ENCODE measurements around the gene POLR2C.
"Not testable (repeated sequence)": the region's sequence is repeated elsewhere in the genome, so short reads cannot be mapped to it uniquely, and the experiment has no call there.

POLR2C gene

DNA sequence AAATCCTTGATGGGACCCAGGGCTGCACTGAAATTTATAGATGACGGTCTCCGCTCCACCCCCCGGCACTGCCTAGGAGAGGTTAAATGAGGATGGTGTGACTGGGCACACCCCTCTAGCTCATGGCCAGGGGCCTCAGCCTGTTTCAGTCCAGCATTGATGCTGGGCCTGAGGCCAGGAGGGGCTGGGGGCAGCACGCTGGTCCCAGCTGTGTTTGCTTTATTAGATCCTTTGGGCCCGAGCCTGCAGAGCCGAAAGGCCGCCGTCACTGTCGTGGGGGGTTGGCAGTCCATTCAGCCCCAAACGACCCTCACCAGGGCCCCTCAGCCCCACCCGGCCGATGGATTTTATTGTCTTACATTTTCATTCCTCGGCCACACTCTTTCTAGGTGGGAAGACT is 34.6 kb downstream of the POLR2C start:
- H3K4me3 ChIP-seq (ENCODE audit: low read depth, low read length): no peak overlapping the region
- DNase-seq (ENCODE audit: low read depth): no peak

DNA sequence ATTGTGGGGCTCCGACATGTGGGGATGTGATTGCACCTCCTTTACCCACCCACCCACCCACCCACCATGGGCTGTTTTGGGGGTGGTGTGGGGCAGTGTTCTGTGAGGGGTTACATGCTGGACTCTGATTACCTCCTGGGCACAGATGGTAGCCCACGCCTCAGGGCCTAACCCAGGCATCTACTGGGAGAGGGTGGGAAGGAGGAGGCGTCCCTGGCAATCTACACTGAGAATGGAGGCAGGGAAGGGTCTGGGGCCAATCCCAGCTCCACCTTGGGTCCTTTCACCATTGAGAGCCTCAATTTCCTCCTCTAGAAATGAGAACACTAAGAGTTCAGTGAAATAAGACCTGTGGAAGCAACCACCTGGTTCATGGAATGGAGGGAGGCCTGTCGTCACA is 35.6 kb downstream of the POLR2C start:
- H3K4me3 ChIP-seq (ENCODE audit: low read depth, low read length): no peak overlapping the region
- no peak for DNase-seq (ENCODE audit: low read depth)

DNA sequence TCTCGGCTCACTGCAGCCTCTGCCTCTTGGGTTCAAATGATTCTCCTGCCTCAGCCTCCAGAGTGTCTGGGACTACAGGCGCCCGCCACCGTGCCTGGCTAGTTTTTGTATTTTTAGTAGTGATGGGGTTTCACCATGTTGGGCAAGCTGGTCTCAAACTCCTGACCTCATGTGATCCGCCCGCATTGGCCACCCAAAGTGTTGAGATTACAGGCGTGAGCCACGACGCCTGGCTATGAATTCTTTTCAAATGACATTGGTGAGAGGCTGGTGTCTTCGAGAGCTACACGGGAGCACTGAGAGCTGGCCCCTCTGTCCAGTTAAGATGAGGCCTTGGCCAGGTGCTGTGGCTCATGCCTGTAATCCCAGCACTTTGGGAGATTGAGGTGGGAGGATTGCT is 37.5 kb downstream of the POLR2C start:
- H3K4me3 ChIP-seq (ENCODE audit: low read depth, low read length); DNase-seq (ENCODE audit: low read depth): not testable (repeated sequence)

DNA sequence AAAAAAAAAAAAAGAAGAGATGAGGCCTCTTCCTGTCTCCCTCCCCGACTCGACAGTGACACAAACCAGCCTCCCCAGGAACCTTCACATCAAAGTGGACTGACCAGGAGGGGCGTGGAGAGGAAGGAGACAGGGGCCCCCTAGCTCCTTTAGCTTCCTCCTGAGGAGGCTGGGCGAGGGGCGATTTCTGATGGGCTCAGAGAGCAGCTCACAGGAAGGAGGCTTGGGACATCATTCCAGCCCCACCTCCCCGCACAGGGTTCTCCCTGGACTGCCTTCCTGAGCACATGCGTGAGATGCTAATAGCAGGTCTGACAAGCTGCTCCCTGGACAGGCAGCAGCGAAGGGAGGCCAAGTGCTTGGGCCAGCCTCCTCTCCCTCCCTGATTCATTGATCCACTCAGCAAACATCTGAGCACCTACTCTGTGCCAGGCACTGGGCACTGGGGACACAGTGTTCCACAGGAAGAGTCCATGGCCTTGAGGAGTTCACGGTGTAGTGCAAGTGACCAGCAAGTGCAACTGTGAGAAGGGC is 38.2 kb downstream of the POLR2C start:
- no peak for DNase-seq (ENCODE audit: low read depth)

DNA sequence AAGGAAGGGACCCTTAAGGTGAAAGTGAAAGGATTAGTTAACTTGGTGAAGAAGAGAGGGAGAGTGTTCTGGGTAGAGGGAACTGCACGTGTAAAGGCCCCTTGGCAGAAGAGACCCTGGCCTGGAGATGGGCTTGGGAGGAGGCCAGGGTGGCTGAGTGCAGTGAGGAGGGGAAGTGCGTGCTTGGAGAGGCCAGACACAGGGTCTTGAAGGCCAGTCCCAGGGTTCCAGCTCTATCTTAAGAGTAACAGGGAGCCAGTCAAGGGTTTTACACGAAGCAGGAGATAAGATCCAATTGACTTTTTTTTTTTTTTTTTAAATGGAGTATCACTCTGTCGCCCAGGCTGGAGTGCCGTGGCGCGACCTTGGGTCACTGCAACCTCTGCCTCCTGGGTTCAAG is 39.0 kb downstream of the POLR2C start:
- DNase-seq (ENCODE audit: low read depth): no peak
- H3K4me3 ChIP-seq (ENCODE audit: low read depth, low read length): no peak overlapping the region

More for the DNA sequence above, 38.2 kb downstream of the POLR2C start:
- no peak overlapping the region for H3K4me3 ChIP-seq (ENCODE audit: low read depth, low read length)

DNA sequence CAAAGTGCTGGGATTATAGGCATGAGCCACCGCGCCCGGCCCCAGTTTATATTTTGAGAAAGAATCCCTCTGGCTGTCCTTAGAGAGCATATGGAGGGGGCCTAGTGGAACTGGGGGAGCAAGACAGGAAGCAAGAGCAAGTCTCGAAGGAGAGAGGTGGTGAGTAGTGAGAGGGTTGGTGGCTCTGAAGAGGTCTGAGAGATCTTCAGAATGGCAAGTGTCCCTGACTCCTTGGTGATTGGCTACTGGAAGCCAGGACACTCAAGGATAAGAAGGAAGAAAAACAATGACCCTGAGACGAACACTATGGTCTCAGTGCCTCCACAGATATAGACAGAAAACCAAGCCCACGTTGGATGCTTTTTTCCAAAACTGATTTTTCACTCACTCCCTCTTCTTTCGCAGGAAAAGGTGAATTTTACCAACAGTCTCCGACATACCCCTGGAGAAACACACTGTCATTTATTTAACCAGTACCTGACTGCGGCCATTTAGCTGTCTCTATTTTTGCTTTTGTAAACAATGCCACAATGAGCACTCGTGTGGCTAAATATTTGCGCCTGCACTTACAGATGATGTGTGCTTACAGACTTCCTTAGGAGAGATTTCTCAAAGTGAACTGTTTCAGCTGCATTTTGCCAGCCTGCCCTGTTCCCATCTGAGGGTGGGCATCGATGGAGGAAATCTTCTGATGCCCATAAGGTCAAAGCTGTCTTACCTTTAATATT is 39.7 kb downstream of the POLR2C start:
- DNase-seq (ENCODE audit: low read depth): no peak

DNA sequence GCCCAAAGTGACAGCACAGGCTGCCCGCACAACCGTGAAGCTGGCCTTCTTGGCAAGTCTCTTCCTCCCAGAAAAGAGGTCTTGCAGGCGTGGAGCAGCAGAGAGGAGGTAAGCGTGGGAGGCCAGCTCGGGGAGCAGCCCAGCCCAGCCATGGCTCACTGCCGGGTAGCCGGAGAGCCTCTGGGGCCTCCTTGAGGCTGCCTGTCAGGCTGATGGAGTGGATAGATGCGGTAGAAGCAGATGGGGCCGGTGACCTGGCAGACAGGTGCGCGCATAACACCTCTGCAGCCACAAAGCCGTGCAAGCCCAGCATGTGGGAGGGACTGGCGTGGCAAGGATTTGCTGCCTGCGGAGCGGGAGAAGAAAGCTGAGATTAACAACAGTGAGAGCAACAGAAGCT is 40.9 kb downstream of the POLR2C start:
- no peak overlapping the region for H3K4me3 ChIP-seq (ENCODE audit: low read depth, low read length)
- DNase-seq (ENCODE audit: low read depth): no peak

More for the DNA sequence above, 39.7 kb downstream of the POLR2C start:
- H3K4me3 ChIP-seq (ENCODE audit: low read depth, low read length): no peak overlapping the region

DNA sequence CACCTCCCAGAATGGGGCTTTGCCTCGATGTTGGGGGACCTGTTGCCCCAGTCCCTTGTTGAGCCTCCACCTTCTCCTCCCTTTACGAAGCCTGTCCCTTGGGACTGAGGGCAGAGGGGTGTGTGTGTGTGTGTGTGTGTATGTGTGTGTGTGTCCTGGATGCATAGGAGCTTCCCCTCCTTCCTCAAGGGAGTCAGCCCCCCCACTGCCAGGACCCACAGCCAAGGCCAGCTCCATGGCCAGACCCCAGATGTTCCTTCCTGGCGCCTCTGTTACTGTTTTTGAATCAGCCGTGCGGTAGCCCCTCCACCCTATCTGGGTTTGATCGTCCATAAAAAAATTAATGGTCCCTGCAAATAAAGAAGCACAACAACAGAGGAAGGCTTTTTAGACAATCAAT is 41.5 kb downstream of the POLR2C start:
- no peak overlapping the region for H3K4me3 ChIP-seq (ENCODE audit: low read depth, low read length)
- no peak for DNase-seq (ENCODE audit: low read depth)

DNA sequence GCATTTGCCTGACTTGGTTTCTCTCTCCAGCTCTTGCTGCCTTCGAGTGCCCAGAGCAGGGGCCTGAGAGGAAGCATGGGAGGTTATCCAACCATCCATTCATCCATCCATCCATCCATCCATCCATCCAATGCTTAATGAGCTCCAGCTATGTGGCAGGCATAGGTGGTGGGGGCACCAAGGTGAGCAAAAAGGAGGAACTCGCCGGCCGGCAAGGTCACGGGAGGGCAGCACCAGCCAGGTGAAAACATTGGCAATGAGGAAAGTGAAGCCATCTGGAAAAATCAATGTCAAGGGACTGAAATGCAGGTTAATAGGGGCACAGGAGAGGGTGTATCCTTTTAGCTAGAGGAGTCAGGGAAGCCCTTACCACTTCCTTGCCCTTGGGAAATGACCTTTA is 42.0 kb downstream of the POLR2C start:
- no peak overlapping the region for H3K4me3 ChIP-seq (ENCODE audit: low read depth, low read length)
- no peak for DNase-seq (ENCODE audit: low read depth)

DNA sequence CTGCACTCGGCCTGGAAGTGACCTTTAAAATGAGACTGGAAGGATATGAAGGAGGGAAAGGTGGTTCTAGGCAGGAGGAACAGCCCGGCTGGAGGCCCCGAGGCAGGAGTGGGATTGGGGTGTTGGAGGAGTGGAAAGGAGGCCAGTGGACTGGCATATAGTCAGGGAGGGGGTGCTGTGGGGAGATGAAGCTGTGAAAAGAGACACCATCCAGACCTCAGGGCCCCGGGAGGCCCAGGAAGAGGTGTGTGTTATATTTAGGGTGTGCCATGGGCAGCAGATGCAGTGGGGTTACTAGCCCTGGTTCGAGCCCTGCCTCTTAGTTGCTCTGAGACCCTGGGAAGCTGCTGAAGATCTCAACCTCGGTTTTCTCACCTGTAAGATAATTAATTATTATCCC is 42.7 kb downstream of the POLR2C start:
- no peak overlapping the region for H3K4me3 ChIP-seq (ENCODE audit: low read depth, low read length)
- DNase-seq (ENCODE audit: low read depth): no peak

DNA sequence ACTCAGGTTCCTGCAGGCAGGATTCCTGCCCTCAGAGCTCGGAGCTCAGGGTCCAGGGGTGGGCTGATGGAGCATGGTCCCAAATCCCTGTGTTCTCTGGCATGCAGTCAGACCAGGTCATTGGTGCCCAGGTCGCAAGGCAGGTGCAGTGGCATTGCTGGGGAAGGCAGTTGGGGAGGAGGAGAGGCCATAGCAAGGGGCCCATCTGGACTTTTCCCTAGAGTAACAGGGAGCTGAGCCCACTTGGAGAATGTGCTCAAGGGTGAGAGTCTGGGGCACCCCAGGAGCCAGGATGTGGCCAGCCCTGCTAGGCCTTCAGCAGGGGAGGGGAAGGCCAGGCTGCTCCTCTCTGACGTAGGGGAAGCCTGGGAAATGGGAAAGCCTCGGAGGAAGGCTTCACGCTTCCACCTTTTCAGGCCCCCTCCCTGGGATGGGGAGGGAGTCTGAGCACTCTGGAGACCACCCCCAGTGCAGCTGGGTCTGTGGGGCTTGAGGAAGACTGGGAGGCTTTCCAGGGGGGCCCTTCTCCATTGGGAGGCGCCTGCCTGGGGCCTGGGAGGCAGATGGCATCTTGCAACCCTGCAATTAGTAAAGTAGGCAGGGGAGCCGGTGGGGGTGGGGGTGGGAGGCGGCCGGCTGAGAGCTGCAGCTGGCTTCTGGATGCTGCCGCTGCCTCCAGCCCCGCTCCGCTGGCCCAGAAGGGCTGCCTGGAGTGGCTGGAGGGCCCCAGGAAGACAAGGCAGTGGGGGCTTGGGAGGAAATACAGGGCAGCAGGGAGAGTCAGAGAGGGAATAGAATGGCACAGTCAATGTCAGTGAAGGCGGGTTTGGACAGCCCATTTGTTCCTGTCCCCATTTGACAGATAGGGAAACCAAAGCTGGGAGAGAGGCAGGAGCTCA is 44.9 kb downstream of the POLR2C start:
- no peak for DNase-seq (ENCODE audit: low read depth)
- H3K4me3 ChIP-seq (ENCODE audit: low read depth, low read length): no peak overlapping the region

DNA sequence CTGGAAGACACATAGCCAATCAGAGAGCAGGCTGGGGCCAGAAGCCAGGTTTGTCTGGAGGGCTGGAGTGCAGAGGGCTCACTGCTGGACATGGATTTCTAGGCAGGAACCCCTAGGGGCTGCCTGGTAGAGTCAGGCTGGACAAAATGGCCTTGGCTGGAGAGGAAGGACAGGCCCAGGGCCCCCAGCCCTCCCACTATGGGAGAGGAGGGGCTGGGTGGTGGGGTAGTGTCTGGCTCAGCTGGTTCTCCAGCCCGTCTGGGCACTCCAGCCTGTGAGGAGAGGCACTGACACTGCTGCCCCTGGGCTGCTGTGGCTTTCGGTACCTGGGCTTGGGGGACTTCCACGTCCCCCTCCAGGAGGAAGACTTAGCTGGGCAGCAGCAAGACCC is 45.6 kb downstream of the POLR2C start:
- no peak overlapping the region for H3K4me3 ChIP-seq (ENCODE audit: low read depth, low read length)
- no peak for DNase-seq (ENCODE audit: low read depth)

DNA sequence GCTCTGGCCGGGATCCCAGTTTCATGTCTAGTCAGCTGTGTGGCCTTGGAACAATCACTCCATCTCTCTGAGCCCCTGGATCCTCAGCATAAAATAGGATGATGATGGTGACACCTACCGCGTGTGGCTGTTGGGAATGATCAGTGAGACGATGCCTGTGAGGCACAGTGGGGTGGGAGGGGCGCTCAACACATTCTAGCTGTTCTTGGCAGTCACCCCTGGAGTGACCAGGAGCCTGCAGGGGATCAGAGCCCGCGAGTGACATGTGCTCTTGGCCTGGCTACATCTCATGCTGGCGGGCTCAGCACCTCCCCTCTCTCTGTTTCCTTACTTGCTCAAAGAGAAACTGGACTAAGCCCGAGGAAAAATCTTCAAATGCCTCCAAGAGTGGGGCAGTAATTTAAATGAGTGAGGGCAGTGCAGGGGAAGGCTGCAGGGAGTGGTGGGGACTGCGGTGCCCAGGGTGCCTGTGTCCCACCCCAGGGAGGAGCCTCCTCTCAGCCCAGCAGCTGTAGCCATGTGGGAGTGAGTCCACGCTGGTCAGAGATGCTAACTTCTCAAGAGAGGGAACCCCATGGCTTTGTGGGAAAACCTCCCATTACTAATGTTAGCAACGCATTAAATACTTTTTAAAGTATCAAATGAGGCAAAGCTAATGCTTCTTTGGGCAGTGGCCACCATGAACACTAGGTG is 46.9 kb downstream of the POLR2C start:
- no peak for DNase-seq (ENCODE audit: low read depth)
- H3K4me3 ChIP-seq (ENCODE audit: low read depth, low read length): no peak overlapping the region

DNA sequence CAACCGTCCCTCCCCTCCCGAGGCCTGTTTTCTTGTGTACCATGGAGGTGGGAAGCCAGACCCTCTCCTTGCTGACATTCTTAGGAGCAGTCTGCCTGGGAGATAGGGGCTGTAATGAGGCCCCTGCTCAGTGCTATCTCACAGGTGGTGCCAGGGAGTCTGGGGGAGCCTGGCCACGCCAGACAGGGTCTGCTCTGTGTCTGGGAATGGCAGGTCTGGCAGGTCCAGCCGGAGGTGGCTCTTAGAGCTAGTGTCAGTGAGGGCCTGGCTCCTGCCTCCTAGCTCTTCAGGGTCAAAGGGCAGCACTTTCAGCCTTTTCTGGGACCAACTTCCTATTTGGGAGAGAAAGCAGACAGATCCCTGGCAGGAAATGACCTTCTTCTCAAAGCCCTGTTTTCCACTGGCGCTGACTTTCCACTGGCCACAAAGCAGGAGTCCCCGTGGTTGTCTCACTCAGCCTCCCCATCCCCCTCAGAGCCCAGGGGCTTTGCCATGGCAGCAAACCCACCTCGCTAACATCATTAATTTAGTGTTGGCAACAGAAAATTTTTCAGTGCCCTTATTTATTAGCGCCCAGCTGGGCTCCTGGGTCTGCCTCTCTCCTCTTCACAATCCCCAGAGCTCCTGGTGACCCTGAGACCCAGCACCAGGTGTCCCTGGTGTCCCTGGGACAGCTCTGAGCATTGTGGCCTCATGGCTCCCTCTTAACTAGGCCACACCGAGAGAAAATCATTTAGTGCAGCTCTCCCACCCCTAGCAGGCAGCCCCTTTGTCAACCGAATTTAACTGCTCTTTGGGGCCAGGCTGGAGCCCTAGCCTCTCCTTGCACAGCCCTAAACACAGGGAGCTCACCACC is 47.8 kb downstream of the POLR2C start:
- no peak for DNase-seq (ENCODE audit: low read depth)
- no peak overlapping the region for H3K4me3 ChIP-seq (ENCODE audit: low read depth, low read length)

DNA sequence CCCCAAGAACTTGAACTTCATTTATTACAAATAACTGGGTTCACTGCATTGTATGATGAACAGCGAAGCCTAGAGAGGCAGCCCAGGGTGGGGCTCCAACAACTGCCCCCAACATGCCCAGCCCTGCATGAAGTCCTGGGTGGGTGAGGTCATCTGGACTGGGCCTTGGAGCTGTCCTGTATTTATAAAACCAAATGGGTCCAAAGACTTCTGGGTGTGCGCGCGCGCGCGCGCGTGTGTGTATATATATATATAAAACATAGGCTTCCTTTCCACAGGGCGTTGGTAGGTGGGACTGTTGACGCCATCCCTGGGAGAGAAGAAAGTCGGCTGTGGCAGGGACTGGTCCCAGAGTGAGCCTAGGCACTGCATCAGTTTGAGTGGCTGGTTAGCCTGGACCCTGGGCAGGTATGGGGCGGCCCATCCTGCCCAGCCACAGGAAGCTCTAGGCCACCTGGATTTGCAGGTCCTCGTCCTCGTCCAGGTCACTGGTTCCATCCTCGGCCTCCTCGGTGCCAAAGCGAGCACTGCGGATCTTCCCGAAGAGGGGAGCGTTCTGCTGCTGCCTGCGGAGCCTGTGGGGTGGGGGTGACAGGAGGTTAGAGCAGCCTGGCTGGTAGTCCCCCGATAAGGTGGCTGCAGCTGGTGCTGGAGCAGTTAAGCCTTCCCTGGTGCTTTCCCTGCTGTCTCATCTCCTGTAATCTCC is 50.0 kb downstream of the POLR2C start:
- no peak for DNase-seq (ENCODE audit: low read depth)
- H3K4me3 ChIP-seq (ENCODE audit: low read depth, low read length): no peak overlapping the region

DNA sequence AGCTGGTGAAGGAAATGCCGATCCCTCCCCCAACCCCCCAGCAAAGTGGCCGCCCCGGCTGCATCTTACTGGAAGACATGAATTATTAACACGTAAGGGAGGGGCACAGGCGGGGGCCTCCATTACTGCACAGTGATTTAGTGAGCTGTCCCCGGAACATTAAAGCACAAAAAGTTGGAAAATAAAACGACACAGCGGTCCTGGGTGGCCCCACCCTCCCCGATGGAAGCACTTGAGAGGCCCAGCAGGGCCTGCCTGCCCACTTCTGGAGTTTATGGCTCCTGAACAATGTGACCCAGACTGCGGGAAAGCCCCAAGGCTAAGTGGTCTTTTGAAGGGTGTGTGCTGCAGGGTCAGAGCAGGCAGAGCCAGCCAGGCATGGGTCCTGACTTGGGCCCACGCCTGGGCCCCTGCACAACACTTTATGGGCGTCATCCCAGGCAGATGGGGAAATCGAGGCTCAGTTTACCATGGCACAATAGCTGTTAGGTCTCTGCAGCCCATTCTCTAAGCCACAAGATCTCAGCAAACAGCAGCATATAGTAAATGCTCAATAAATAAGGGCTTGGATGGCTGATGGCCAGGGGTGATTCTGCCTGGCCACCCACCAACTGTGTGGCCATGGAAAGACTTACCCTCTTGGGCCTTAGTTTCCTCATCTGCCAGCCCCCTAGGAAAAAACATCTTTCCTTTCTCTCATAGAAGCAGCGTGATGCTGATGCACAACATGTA is 51.1 kb downstream of the POLR2C start:
- no peak for DNase-seq (ENCODE audit: low read depth)

DNA sequence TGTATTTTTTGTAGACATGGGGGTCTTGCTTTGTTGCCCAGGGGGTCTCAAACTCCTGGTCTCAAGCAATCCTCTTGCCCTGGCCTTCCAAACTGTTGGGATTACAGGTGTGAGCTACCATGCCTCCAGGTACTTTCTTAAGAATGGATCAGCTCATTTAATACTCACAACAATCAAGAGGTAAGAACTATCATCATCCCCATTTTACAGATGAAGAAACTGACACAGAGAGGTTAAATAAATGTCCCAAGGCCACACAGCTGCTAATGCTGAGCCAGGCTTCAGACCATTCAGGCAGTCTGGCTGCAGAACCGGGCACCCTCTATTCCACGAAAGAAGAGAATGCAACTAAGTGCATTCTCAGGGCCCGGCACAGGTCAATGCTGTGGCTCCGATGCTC is 51.9 kb downstream of the POLR2C start:
- H3K4me3 ChIP-seq (ENCODE audit: low read depth, low read length): no peak overlapping the region
- no peak for DNase-seq (ENCODE audit: low read depth)

More for the DNA sequence above, 51.1 kb downstream of the POLR2C start:
- H3K4me3 ChIP-seq (ENCODE audit: low read depth, low read length): no peak overlapping the region
